ENCODE results near the gene SH3BP5.
A peak's percentile ranks its signal among the peaks of the same experiment; 100 is the strongest.

SH3BP5 gene

GRCh38 chr3:15279205-15279604 lies 53.2 kb downstream of the SH3BP5 start:
- H3K27me3 Mint-ChIP-seq: no peaks in the 10 kb centered on the region
- peak overlapping the region; percentile 9 for H3K27ac Mint-ChIP-seq
- H3K36me3 Mint-ChIP-seq: peaks cover 5 to 9% of the 10 kb centered on the region in 2 donors
- DNase-seq (no peak), ATAC-seq (replicated peaks) (peak; percentile 14 to 44)
- peaks cover 0 to 2% of the 10 kb centered on the region in 2 donors for H3K9me3 Mint-ChIP-seq
- no peak overlapping the region for H3K4me3 Mint-ChIP-seq
- H3K4me1 Mint-ChIP-seq: peaks cover 58 to 79% of the 10 kb centered on the region in 2 donors

DNA sequence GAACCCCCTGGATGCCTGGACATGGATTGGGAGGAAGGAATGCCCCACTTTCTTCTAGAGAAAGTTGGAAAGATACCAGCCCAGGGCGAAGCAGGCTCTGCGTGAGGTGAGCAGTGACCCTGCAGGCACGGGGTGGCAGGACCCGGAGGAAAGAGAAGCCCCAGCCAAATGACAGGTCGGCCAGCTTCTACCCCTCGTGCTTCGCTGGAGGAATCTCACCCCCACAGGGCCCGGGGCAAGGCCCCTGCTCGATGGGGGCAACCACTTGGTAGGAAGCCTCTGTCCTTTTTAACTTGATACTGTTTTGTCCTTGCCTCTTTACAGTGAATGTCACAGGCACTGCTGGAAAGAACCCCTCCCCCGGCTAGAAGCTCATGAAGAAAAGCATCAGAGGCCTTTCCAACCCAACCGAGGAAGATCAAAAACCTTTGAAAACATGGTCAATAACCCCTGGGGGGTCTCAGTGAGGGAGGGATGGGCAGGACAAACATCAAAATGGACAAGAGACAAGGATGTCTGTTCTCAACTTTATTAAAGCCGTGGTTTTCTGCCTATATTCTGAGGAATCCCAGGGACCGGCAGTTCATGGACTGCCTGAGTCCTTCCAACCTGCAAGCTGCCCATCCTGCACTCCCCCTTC lies 54.4 kb downstream of the SH3BP5 start:
- Mint-ChIP-seq H3K4me3 (no peak overlapping the region), H3K9me3 (peaks cover 0 to 2% of the 10 kb centered on the region in 2 donors)

DNA sequence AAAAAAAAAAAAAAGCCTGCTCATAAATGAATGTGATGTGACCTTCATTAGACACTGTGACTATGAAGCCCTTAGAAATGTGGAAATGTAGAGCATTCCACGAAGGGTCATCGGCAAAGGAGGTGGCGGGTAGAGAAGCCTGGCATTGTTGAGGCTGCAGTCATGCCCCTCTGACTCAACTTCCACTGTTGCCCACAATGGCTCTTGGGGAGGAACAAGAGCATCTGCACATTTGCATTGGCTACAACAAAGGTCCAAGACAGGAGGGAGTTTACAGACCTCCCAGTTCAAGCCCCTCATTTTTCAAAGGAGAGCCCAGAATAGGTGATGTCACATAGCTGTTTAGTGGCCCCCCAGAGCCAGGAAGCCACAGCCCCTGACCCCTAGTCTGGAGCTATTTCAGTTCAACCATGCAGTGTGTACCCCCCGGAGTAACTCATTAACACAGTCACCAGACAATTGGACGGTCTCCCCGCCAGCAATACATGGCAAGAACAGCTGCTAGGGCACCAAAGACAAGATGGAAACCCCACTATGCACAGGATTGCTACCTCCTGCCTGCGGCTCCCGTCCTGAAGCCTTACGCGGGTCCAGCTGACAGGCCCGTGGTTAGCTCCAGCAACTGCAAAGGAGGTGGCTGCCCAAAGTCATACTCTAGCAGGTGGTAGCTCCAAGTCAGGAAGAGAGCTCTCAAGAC lies 56.2 kb downstream of the SH3BP5 start:
- peaks cover 61 to 94% of the 10 kb centered on the region in 2 donors for H3K4me1 Mint-ChIP-seq
- H3K27ac Mint-ChIP-seq: no peak overlapping the region
- no peak for ATAC-seq (replicated peaks)

More for the DNA sequence above, 54.4 kb downstream of the SH3BP5 start:
- DNase-seq: no peak
- Mint-ChIP-seq H3K36me3 (peaks cover 4 to 16% of the 10 kb centered on the region in 2 donors), H3K27me3 (no peaks in the 10 kb centered on the region), H3K27ac (peak overlapping the region; percentile 21), H3K4me1 (peaks cover 55 to 79% of the 10 kb centered on the region in 2 donors)
- no peak for ATAC-seq (replicated peaks)

GRCh38 chr3:15273227-15273626 lies 59.2 kb downstream of the SH3BP5 start:
- ATAC-seq (replicated peaks) (no peak), DNase-seq (no peak)
- H3K9me3 Mint-ChIP-seq: peaks cover 0 to 2% of the 10 kb centered on the region in 2 donors

More for the DNA sequence above, 56.2 kb downstream of the SH3BP5 start:
- Mint-ChIP-seq H3K9me3 (peaks cover 0 to 2% of the 10 kb centered on the region in 2 donors), H3K27me3 (no peaks in the 10 kb centered on the region), H3K36me3 (peaks cover 4 to 16% of the 10 kb centered on the region in 2 donors), H3K4me3 (no peak overlapping the region)
- DNase-seq: no peak

GRCh38 chr3:15272426-15273196 lies 59.8 kb downstream of the SH3BP5 start:
- H3K4me1 Mint-ChIP-seq: peaks cover 63 to 90% of the 10 kb centered on the region in 2 donors
- no peaks in the 10 kb centered on the region for H3K27me3 Mint-ChIP-seq
- H3K9me3 Mint-ChIP-seq: peaks cover 0 to 2% of the 10 kb centered on the region in 2 donors
- ATAC-seq (replicated peaks) (no peak), DNase-seq (no peak)
- peak overlapping the region in 1 of 2 donors; percentile 17 for H3K4me3 Mint-ChIP-seq
- peak overlapping the region; percentile 89 for H3K27ac Mint-ChIP-seq
- H3K36me3 Mint-ChIP-seq: peaks cover 8 to 22% of the 10 kb centered on the region in 2 donors

More at GRCh38 chr3:15273227-15273626, 59.2 kb downstream of the SH3BP5 start:
- Mint-ChIP-seq H3K4me1 (peaks cover 62 to 90% of the 10 kb centered on the region in 2 donors), H3K27ac (peak overlapping the region; percentile 93), H3K27me3 (no peaks in the 10 kb centered on the region), H3K36me3 (peaks cover 8 to 22% of the 10 kb centered on the region in 2 donors), H3K4me3 (no peak overlapping the region)

GRCh38 chr3:15271785-15272381 lies 60.5 kb downstream of the SH3BP5 start:
- no peaks in the 10 kb centered on the region for H3K27me3 Mint-ChIP-seq
- peak overlapping the region; percentile 60 to 69 for H3K4me3 Mint-ChIP-seq
- peaks cover 10 to 22% of the 10 kb centered on the region in 2 donors for H3K36me3 Mint-ChIP-seq
- H3K9me3 Mint-ChIP-seq: peaks cover 0 to 2% of the 10 kb centered on the region in 2 donors
- DNase-seq (peak; percentile 78), ATAC-seq (replicated peaks) (peak; percentile 77 to 82)
- H3K27ac Mint-ChIP-seq: peak overlapping the region; percentile 89
- H3K4me1 Mint-ChIP-seq: peaks cover 57 to 88% of the 10 kb centered on the region in 2 donors

- H3K36me3 Mint-ChIP-seq: peaks cover 15 to 26% of the 10 kb centered on the region in 2 donors
- no peaks in the 10 kb centered on the region for H3K27me3 Mint-ChIP-seq
- H3K27ac Mint-ChIP-seq: no peak overlapping the region
These were observed 61.4 kb downstream of the SH3BP5 start for GRCh38 chr3:15271030-15271429.

GRCh38 chr3:15269091-15269989 lies 63.0 kb downstream of the SH3BP5 start:
- Mint-ChIP-seq H3K27me3 (no peaks in the 10 kb centered on the region), H3K9me3 (no peaks in the 10 kb centered on the region), H3K4me1 (peaks cover 55 to 86% of the 10 kb centered on the region in 2 donors), H3K4me3 (peak overlapping the region; percentile 41 to 51), H3K36me3 (peaks cover 12 to 29% of the 10 kb centered on the region in 2 donors), H3K27ac (peak overlapping the region; percentile 82)
- DNase-seq (peak; percentile 78), ATAC-seq (replicated peaks) (peak; percentile 67 to 69)

More at GRCh38 chr3:15271030-15271429, 61.4 kb downstream of the SH3BP5 start:
- peaks cover 55 to 90% of the 10 kb centered on the region in 2 donors for H3K4me1 Mint-ChIP-seq
- ATAC-seq (replicated peaks) (no peak), DNase-seq (no peak)
- no peak overlapping the region for H3K4me3 Mint-ChIP-seq
- peaks cover 0 to 2% of the 10 kb centered on the region in 2 donors for H3K9me3 Mint-ChIP-seq

- Mint-ChIP-seq H3K36me3 (peaks cover 12 to 22% of the 10 kb centered on the region in 2 donors), H3K4me1 (peaks cover 49 to 74% of the 10 kb centered on the region in 2 donors), H3K9me3 (no peaks in the 10 kb centered on the region), H3K27ac (no peak overlapping the region), H3K4me3 (no peak overlapping the region), H3K27me3 (no peaks in the 10 kb centered on the region)
- DNase-seq: peak; percentile 72
- ATAC-seq (replicated peaks): peak; percentile 63 to 67
These were observed 64.3 kb downstream of the SH3BP5 start for GRCh38 chr3:15268033-15268631.

GRCh38 chr3:15267502-15267901 lies 64.9 kb downstream of the SH3BP5 start:
- peaks cover 12 to 21% of the 10 kb centered on the region in 2 donors for H3K36me3 Mint-ChIP-seq

DNA sequence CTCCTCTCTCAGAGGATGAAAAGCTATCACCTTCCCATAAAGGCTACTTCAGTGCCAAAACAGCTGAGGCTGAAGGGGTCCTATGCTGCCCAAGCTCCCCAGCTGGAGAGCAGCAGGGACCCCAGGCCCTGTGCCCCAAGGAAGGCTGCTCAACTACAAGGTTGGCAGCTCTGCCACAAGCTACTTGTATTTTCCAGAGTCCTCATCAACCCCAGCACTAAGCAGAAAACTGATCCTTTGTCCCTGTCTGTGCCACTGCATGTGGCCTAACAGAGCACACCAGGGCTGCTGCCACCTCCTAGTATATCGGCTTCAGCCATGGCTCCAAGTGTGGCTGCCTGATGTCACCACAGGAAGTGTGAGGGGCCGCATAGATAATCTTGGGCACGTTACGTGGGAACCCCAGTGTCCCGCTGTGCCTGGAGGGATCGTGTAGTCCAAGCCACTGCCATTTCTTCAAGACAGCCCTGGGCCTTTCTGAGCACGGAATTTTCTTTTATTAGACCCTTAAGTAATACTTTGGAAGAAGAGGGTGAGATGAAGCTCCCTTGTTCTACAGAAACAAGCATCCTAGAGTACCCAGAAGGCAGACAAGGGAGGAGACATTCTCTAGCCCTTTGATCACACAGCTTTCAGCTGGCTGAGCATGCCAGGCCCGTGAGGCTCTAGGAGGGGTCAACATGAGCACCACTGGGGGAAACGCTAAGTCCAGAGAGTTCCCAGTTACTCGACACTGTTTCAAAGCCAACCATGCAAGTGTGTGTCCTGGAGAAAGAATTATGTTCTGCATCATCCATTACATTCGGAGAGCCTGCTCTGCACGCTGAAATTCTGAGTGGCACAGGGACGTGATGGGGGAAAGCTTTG lies 65.6 kb downstream of the SH3BP5 start:
- Mint-ChIP-seq H3K36me3 (peaks cover 12 to 20% of the 10 kb centered on the region in 2 donors), H3K27me3 (no peaks in the 10 kb centered on the region), H3K4me3 (no peak overlapping the region), H3K9me3 (no peaks in the 10 kb centered on the region), H3K4me1 (peaks cover 39 to 62% of the 10 kb centered on the region in 2 donors), H3K27ac (peak overlapping the region; percentile 21)
- no peak for DNase-seq
- no peak for ATAC-seq (replicated peaks)

More at GRCh38 chr3:15267502-15267901, 64.9 kb downstream of the SH3BP5 start:
- H3K27me3 Mint-ChIP-seq: no peaks in the 10 kb centered on the region
- DNase-seq (no peak), ATAC-seq (replicated peaks) (no peak)
- no peaks in the 10 kb centered on the region for H3K9me3 Mint-ChIP-seq
- H3K4me1 Mint-ChIP-seq: peaks cover 46 to 68% of the 10 kb centered on the region in 2 donors
- no peak overlapping the region for H3K4me3 Mint-ChIP-seq
- no peak overlapping the region for H3K27ac Mint-ChIP-seq

Data from stimulated activated naive B cell treated with anti-CD40 and anti-IgM and Interleukin-4, amounts not matched to agents 10 μg/mL and 1 μg/mL and 100 μg/mL, for 72 hours (primary cell).